SHP77 (cell line): ENCODE data around the gene PLA2G4F.

Experiments
- DNase-seq, 2 experiments: peaks; one replicate each; lab custom pipeline; 2025; lab: John Stamatoyannopoulos, UW

The PLA2G4F gene

DNA sequence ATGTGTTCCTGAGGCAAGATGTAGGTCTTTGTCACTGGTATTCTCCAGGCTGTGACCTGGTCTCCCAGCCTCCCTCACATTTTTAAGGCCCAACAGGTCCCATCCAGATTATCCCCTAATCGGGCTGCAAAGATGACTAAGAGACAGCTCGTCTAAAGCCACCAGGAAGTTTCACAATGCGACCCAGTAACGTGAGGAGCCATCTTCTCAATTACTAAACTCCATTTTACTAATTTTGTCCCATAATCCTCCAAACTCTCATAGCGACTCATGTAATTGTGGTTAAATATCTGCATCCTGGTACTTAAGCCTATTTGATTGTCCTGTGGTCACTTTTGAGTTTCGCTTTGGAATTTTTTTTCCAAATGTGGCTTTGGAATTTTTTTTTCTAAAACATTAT is 8.7 kb upstream of the PLA2G4F start:
- DNase-seq: no peak

DNA sequence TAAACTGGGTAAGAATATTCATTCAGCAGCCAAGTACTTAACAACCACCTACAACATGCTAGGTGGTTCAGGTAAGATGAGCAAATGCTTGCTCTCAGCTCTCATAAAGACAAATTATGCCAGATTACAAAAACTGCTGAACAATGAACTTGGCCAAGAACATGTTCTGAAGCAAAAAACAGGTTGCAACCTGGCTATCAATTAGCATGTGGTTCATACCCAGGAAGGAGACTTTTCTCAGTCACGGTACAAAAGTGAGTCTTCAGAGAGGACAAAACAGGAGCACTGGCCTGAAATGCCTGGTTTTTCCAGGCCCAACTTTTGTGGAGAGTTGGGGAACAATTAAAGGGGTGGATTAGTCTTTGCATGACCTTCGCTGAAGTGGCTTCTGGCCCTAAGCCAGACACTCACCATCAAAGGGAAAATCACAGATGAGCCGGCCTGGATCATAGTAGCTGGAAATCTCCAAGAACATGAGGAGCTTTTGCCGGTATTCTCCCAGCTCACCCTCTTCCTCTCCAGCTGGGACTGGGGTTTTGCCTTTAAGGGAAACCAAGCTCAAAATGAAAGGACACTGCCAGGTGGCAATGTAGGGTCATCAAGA is 7.6 kb upstream of the PLA2G4F start:
- no peak for DNase-seq

DNA sequence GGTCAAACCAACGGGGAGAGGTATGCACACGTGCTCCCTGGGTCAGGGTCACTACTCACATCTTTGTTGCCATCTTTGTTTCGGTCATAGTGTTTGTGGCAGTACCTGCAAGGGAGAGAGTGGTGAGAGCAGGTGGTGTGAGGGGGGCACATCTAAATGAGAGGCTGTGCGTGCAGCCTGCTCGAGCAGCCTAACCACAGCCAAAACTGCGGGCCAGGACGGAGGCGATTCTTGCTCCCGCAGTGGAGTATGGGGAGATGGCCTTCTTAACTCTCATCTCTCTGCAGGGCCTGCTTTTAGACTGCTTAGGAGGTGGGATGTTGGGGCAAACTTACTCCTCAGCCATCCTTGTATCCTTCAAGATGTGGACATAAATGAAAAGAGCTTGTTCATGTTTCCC is 6.9 kb upstream of the PLA2G4F start:
- no peak for DNase-seq

DNA sequence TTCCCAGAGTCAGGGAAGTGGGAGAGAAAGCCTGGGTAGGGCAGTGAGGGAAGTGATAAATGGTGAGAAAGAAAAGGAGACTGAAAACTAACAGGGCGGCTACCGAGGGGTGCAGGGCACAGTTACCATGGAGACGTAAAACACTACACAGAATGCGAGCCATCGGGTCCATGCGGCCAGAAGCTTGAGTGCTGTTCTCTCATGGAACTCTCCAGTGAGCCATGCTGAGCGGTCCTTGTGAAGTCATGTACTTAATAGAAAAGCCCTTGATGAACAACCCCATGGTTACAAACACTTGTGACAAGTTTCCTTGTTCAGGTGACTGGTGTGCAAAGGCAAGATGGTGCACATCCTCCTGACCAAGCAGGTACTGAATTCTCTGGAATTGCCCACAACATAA is 3.7 kb upstream of the PLA2G4F start:
- DNase-seq: no peak

DNA sequence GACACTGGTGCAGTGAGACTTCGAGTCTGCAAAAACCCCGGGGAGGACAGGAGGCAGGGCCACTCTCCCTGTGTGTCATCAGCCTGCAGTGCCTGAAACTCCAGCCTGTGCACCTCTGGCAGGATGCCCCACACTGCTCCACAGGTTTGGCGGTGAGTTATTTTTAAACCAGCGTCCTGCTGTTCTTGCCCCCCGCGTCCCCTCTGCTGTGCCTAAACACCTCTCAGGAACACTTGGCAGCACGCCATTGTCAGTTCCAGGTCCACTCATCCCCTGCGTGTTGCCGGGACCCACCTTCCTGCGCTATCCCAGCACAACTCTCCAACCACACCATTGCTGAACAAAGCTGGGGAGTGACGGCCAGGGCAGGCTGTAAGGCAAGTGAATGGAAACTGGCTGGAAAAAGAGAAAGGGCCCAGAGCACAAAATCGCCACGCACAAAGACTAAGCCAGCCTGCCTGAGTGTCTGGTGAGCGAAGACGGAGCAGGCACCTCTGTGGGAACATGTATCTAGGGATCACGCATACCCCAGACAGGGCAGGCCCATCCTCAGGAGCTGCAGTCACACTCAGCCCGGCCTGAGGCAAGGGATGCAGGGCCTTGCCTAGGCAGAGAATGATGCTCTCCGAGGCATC is 3.1 kb upstream of the PLA2G4F start:
- no peak for DNase-seq

DNA sequence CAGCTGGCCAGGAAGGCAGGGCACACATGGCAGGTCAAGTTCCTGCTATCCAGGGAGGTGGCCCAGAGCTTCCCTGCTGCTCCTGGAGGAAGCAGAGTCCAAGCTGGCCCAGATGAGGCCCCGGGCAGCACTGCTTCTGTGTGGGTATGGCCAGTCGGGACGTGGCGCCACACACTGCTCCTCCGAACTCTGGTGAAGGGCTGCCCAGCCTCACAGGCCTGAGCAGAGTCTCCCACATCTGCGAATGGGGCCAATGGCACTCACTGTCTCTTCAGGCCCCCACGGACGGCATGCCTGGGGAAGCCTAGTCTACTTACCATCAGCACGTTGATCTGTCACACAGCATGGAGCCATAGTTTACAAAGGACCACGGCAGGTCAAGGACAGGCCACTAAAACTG is 2.5 kb upstream of the PLA2G4F start:
- DNase-seq: no peak

DNA sequence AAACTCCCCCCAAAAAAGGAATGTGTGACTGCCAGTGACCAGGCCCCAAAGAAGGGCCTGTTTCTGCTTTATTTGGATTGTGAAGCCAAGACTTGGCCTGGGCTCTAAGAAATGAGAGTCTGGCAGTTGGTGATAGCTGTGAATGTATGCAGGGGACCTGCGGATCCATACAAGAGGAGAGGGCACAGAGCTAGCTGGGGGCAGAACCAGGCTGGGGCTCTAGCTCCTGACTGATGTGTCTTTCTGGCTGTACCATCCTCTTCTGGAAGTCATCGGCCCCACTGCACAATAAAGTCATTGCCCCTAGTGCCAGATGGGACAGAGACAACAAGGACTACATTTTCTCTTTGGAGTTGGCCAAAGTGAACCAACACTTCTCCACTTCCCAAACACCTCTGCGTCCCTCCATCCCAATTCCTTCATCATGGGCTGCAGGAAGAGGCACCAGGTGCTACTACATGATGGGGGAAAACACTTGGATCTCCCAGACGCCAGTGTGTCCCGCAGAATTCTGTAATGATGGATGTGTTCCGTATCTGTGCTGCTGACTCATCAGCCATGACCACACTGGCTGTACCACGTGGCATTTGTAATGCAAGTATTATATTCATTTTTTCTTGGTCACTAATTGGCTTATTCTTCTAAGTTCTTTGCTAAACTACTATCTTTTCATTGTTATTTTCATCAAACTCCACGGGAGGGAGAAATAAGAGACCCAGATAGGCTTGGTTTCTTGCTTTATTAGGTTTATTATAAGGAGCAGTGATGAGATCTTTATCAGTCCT is 1.7 kb upstream of the PLA2G4F start:
- no peak for DNase-seq

DNA sequence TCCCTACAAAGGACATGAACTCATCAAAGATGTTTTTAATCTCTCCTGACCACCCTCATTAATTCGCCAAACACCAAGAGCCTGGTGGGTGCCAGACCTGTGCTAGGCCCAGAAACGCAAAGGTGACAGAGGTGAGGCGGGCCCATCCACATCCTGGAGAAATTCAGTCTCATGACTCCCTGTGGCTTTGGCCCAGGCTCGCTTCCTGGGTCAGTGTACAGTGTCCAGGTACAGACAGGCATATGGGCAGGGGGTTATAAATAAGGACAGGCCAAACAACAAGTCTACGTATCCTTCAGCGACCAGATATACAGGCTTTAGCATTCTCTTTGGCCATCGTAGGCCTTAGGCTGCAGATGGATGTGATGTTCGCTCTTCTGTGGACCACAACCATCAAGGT is 945 bp upstream of the PLA2G4F start:
- no peak for DNase-seq

DNA sequence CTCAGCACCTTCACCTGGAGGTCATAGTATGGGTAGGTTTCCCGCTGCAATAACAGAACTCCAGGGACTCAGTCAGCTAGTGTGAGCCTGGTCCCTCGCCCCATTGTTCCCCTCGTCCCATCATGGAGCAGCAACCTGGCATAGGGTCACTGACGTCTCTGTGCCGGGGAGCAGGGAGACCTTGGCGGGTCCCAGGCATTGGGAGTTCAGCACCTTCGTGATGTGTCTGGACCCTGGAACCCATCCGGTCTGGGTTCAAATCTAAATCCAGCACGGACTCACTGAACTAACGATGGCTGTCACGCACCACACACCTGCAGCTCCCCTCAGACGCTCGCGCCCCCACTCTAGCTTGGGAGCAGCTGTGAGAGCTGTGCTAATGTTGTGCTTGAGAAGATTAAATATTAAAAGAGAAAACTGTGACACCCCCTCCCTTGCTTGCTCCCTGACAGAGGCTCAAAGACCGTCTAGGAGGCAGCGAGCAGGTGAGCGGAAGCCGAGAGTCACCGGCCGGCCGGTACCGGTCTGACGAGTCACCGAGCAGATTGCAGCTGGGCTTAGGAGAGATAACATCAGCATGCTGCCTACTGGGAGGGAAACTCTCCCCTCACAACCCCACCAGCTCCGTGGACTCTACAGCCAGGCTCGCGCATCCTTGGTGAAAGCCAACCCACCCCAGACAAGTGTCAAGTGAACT is 742 bp downstream of the PLA2G4F start:
- no peak for DNase-seq

DNA sequence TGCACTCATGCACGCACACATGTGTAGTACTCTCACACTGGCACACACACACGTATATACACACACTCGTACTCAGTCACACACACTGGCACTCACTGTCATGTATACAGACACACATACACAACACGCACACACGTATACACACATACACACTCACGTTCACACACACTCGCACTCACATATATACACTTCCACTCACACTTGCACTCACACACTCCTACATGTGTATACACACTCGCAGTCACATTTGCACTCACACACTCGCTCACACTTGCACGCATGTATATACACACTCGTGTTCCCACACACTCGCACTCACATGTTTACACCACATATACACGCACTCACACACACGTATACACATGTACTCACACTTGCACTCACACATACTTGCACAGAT is 1.5 kb downstream of the PLA2G4F start:
- no peak for DNase-seq

DNA sequence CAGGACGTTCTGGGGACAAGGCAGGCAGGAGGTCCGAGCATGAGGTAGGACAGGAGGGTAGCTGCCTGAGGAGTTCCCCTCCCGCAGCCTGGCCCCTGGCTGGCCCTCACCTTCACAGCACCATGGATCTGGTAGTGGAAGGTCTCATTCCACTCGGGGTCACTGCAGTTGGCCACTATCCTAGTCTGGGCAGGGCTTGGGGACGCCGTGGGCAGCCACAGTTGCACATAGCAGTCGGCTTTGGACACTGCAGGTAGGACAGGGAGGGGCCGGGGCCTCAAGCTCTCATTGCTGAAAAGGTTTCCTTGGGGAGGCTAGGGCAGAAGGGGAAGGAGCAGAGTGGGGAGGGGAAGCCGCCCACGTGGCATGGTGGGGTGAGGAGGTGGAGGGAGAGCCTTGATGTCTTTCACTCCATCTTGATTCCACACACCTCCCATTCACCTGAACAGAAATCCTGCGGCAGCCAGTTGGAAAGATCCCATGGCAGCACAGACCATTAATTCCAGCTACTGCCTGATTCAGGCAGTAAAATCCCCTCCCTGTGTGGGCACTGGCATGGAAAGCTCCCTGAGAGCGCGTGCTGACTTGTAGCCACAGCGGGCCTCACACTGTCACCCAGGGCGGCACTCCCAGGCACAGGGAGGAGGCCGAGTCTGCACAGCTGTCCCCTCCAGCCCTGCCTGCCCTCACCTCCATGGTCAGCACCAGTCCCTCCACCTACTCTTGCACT is 2.1 kb downstream of the PLA2G4F start:
- DNase-seq: no peak

DNA sequence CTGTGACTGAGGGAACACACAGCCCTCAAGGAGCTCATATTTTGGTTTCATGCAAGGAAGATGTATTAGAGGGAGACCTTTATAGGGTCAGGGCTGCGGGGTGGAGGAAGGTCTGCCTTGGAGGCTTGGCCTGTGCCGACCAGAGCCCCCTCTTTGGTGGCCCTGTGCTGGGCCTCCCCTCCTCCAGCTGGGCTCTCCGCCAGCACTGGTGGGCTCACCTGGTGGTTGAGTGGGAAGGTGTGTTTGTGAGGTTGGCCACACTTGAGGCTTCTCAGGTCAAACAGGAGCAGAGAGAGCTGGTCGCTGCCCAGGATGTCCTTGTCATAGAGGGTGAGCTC is 2.6 kb downstream of the PLA2G4F start:
- DNase-seq: no peak

DNA sequence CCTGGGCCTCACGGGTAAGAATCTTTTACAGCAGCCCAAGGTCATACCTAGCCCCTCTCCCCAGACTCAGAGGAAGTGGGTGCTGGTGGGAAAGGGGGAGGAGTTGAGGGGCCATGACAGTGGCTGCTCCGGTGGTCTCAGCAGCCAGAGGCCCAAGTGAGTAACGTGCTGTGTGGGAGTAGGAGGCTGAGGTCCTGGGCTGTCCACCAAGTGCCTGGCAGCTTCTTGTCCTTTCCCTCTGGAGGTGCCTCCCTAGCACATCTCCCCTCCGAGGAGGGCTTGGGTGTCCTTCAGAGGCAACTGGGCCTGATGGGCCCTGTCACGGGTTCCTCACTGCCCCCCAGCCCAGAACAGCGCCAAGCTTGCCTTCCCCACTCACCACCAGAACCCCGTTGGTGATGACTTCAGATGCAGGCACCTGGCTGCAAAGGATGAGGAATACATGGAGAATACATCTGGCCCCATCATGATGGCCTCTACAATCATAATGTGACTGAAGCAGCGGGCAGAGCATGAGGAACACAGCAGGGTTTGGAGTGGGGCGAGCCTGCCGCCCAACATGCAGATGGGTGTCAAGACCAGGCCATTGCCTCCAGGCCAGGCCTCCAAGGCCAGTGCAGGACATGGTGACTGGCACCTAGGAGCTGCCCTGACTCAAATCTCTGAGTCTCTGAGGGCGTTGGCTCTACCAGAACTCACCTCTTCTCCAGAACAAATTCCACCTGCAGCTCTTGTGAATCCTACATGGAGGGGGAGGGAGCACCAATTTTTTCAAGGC is 3.3 kb downstream of the PLA2G4F start:
- no peak for DNase-seq

DNA sequence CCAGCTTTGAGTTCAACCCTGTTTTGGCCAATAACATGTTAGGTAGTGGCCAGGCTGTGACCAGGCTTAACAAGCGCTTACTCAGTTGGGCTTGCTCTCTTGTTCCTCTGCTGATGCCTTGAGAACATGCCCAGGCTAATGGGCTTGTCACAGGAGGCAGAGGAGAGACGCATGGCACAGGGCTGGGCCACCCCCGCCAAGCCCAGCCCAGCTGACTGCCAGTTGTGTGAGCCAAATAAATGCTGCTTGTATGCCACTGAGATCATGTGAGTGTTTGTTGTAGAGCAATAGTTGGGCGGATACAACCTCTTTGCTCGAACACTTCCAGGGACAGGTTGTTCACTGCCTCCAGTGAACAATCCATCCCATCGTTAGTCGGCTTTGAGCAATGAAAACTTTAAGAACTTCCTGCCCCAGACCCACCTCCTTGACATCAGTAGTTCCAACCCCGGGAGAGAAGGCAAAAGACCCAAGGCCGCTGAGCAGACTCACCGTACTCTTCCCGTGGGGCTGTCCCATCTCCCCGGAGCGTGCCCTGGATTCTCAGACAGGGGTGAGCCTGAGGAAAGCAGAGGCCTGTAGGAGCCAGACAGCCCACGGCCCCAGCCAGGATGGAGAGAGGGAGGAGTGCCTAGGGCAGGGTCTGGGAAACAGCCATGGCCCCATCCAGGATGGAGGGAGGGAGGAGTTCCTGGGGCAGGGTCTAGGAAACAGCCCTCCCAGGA is 4.1 kb downstream of the PLA2G4F start:
- DNase-seq: no peak

DNA sequence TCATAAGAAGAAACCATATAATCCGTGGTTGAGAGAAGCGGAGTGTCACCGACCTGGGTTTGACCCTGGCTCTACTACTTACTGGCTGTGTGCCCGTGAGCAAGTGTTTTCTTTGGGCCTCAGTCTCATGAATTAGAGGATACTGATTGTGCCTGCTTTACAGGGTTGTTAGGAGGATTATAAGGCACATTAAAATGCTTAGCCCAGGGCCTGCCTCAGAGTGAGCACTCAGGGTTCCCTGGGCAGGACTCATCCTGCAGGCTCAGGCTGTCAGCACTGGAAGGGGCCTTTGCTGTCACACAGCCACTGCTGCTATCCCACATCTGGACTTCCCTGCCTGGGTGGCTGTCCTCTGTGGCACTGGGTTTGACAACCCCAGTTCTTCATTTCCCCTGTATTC is 4.7 kb downstream of the PLA2G4F start:
- DNase-seq: no peak

DNA sequence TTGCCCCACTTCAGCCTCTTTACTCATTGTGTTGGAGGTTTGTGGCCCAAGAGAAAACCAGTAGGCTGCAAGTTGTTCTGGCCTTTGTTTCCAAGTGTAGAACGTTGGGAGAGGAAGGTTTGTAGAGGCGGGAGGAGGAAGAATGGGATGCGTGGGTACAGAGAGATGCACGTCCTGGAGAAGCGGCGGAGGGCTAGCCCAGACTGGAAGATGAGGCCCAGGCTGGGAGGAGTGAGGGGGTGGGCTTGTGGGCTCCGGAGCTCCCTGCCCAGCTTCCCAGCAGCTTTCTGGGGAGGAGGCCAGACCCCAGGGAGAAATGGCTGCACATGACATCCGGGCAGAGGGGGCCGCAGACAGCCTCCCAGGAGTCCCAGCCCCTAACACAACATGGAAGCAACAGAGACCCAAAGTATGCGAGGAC is 5.3 kb downstream of the PLA2G4F start:
- no peak for DNase-seq

DNA sequence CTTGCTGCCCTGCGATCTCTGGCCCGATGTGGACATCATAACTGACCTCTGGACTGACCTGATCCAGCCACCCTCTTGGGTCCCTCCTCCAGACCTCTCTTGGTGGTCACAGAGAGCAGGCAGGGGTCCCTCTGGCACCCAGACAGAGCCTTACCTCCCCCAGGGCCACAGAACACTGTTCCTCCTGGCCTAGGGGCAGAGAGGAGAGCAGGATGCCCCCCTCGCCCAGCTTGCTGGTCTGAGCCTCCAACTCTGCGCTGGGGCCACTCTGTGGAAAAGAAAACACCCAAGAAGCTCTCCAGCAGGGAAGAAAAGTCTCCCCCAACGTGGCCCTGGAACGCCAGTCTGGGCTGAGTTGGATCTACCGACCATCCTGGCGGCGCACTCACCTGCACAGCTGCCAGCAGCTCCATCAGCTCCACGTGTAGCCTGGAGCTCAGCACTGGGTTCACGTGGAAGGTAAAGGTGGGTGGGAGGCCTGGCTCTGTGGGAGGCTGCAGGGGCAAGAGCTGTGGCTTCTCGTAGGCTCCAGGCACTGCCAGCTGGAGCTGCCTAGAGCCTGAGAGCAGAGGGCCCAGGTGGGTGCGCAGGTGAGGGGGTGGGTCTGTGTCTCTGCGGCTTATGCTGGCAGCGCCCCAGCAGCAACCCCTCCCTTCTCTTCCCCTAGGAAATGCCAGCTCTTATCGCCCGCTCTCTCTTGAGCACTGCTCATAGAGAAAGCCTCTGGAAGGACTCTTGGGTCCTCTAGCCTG is 6.0 kb downstream of the PLA2G4F start:
- no peak for DNase-seq

DNA sequence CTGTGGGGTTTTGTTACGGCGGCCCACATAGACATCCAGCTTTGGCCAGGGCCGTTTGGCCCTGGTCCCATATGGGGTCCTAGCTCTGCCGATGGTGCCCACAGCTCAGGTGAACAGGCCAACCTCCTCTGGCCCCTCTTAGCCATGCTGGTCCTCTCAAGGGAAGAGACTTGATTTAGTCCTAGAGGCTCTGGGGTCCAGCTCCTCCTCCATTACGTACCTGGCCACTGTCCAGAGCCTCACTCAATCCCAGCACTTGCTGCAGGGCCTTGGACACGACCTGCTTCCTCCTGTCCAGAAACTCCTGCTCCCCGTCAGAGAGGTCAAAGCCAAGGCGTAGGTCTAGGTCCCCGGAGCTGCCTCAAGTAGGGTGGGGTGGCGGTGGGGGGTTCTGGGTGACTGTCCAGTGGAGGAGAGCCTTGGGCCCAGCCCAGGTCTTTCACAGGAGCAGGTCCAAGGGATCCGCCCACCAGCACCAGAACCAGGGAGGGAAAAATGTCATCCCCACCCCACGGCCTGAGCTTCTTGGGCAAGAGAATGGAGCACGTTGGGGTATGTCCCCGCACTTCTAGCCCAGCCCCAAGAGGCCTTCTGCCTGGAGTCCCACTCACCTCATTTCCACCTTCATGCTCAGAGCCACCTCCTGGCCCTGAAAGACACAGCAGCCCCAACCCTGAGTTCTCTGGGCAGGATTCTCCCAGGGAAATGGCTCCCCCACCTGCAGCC is 6.8 kb downstream of the PLA2G4F start:
- no peak for DNase-seq

DNA sequence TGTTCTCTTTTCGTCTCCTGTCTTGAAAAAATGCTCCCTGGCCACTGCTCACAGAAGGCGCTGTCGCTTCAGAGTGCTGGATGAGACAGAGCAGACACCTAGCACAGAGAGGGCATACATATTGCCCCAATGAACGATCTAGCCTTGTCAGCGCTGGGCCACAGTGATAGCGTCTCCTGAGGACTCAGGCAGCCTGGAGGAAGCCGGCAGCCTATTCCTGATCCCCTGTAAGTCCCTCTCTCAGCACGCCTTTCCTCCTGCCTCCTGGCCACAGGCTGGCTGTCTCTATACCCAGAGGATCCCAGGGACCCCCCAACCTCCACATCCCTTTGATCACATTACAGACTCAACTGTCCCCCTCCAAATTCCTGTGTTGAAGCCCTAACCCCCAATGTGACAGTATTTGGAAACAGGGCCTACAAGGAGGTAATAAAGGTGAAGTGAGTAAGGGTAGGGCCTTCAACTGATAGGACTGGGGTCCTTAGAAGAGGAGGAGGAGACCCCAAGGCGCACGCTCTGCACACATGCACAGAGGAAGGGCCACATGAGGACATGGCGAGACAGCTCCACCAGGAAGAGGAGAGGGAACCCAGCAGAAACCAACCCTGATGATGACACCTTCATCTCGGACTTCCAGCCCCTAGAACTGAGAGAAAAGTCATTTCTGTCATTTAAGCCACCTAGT is 7.5 kb downstream of the PLA2G4F start:
- DNase-seq: no peak
